Heart right ventricle (tissue), 16 donors: ENCODE measurements around the gene NMBR. TPM values are rescaled to one million over a fixed set of nuclear protein-coding genes. Genes with fewer than 3 reads are reported as not detected.

Experiments used
- ATAC-seq, 8 donors: fragments of 200-7000 bp; cut with Tn5 transposase; one replicate each; pipeline ENCODE4 v1.9.1; 2020; ENCODE audit warnings: mild to moderate bottlenecking in 8 of 8, moderate library complexity in 8 of 8, moderate number of reproducible peaks in 1 of 8
- DNase-seq, 2 donors: peaks; one replicate each; pipeline ENCODE4 v3.0.0-alpha.2; 2020
- H3K27ac ChIP-seq, 10 donors: fragments of 200-600 bp; sonication (generic) in 2 of 10; one replicate each; pipeline versions ENCODE4 v1.5.0 to v1.8.0; 2020 to 2022; ENCODE audit warnings: mild to moderate bottlenecking in 3 of 10
- H3K27me3 ChIP-seq, 7 donors: fragments of 200-600 bp; one replicate each; pipeline ENCODE4 v1.8.0; 2021 to 2022; ENCODE audit warnings: mild to moderate bottlenecking in 2 of 7
- H3K36me3 ChIP-seq, 9 donors: fragments of 200-600 bp; sonication (generic) in 1 of 9; one replicate each; pipeline versions ENCODE4 v1.5.0 to v1.8.0; 2020 to 2022; ENCODE audit warnings: mild to moderate bottlenecking in 2 of 9
- H3K4me1 ChIP-seq, 9 donors: fragments of 200-600 bp; sonication (generic) in 1 of 9; one replicate each; pipeline versions ENCODE4 v1.5.0 to v1.8.0; 2020 to 2022; ENCODE audit warnings: mild to moderate bottlenecking in 4 of 9
- H3K4me3 ChIP-seq, 10 donors: fragments of 200-600 bp; sonication (generic) in 2 of 10; one replicate each; pipeline versions ENCODE4 v1.5.0 to v1.8.0; 2020 to 2022; ENCODE audit warnings: mild to moderate bottlenecking in 7 of 10, moderate library complexity in 2 of 10
- H3K9me3 ChIP-seq, 11 donors: fragments of 200-600 bp in 10 of 11; sonication (generic) in 2 of 11; one replicate each; pipeline versions ENCODE4 v1.5.0 to v1.8.0; 2013 to 2022; ENCODE audit warnings: mild to moderate bottlenecking in 2 of 11, control low read depth in 1 of 11, moderate library complexity in 1 of 11
- CTCF ChIP-seq, 9 donors: fragments of 200-600 bp; sonication (generic) in 2 of 9; IDR thresholded peaks; one replicate each; pipeline versions ENCODE4 v1.5.0 to v1.8.0; 2021 to 2022; ENCODE audit warnings: antibody characterized with exemption in 9 of 9, mild to moderate bottlenecking in 5 of 9, moderate library complexity in 1 of 9
- WGBS, 2 donors: extraction: QIAGEN DNeasy Blood & Tissue Kit; methylation state at CpG; one replicate each; pipeline ENCODE4 v1.1.7; 2013; ENCODE audit warnings: inconsistent platforms in 1 of 2; 5-methylcytosine and 5-hydroxymethylcytosine counted together
- intact Hi-C, 10 donors: fragments of 100-400 bp; cut with DNase I; formaldehyde crosslinking; loops; one replicate each; pipeline versions ENCODE4 v1.11.1 to v1.14.2; 2022
- polyA plus RNA-seq, 2 donors: library from polyadenylated mRNA; stranded (reverse); fragments of 200-250 nt; gene quantifications; one replicate each; pipeline ENCODE4 v1.2.3, GENCODE V29; 2013
- total RNA-seq, 10 donors: library from RNA; stranded (reverse); fragmentation: NEBNext Ultra II Directional in 3 of 10; extraction: Animal tissue kit (Norgen Biotek cat#: 25700) in 3 of 10; gene quantifications; one replicate each; pipeline versions ENCODE4 v1.2.1 to v1.2.4, GENCODE V29; 2021 to 2023
- donor health status: Arrhythmogenic right ventricular cardiomyopathy.
- donor health status: ischemic (EF 13 %, LVEDD 7.1; RV severe dilation, severe dysfunction).
- donor health status: healthy with polysubstance abuse.
- donor health status: DM: no; HTN: yes; CAD: no.
- donor health status: DM: no; HTN: no; CAD: no.
- donor health status: ischemic (EF 25% LVEDD 6.9; RV normal size, moderate dysfunction).
- donor health status: ischemic (EF 25% LVEDD 5.7; RV mildly dilated, moderate dysfunction).
- donor health status: healthy.
- donor health status: DM: yes; HTN: yes; CAD: no.
- donor health status: Ischemic cardiomyopathy.
- donor health status: ischemic (EF 35%, LVEDD 5.7; RV mildly dilated, moderate dysfunction).
- donor health status: nonischemic (EF 11% LVEDD 7.7; RV severe dilation, severe dysfunction).
- donor health status: DM: yes; HTN: yes; CAD: no.
- donor health status: PGD.
- donor health status: ischemic (EF 29% LVEDD 5.4; RV normal size, mild dysfunction).
- donor health status: nonischemic (EF 23%, LVEDD 6.1; RV moderate dilation, normal function).

NMBR gene
- total and polyA plus RNA-seq, 12 donors = not detected

- no peak for DNase-seq
- no peak for ATAC-seq
- Histone ChIP-seq H3K36me3 (no peaks in the 10 kb centered on the region), H3K4me3 (no peak overlapping the region), H3K9me3 (peaks cover 0 to 2% (median 0%) of the 10 kb centered on the region in 11 donors), H3K27ac (no peak overlapping the region), H3K4me1 (no peaks in the 10 kb centered on the region), H3K27me3 (no peaks in the 10 kb centered on the region)
- no peak for TF ChIP-seq CTCF (IDR thresholded peaks at IDR 0.05)
- intact Hi-C loops = no loop called here
- WGBS, 2 donors = 48 to 49% methylated on average over 2 of the region's 2 CpGs
Measured at GRCh38 chr6:142138876-142139275, 8.0 kb downstream of the NMBR start.

- Histone ChIP-seq H3K36me3 (no peaks in the 10 kb centered on the region), H3K27ac (no peak within 1 kb of the TSS), H3K9me3 (peaks cover 0 to 13% (median 0%) of the 10 kb centered on the region in 11 donors), H3K4me1 (no peaks in the 10 kb centered on the region), H3K27me3 (no peaks in the 10 kb centered on the region), H3K4me3 (no peak within 1 kb of the TSS)
- WGBS, 2 donors = 51 to 65% methylated on average over 1 of the region's 1 CpG
- DNase-seq = no peak
- TF ChIP-seq CTCF (IDR thresholded peaks at IDR 0.05) = no peak
- intact Hi-C loops = no loop called here
- ATAC-seq = no peak
Measured at GRCh38 chr6:142132625-142133024, 14.3 kb downstream of the NMBR start, which contains the start of gene GJE1. TSS of gene GJE1 (plus strand) at chr6:142132925. CDS start at chr6:142133159, 234 bp downstream.

- no peak for DNase-seq
- Histone ChIP-seq H3K27ac (no peak overlapping the region), H3K9me3 (peaks cover 0 to 13% (median 0%) of the 10 kb centered on the region in 11 donors), H3K36me3 (no peaks in the 10 kb centered on the region), H3K4me3 (no peak overlapping the region), H3K4me1 (no peaks in the 10 kb centered on the region), H3K27me3 (no peaks in the 10 kb centered on the region)
- no peak for ATAC-seq
- intact Hi-C loops = no loop called here
- TF ChIP-seq CTCF (IDR thresholded peaks at IDR 0.05) = no peak
- 90 to 93% methylated on average over 1 of the region's 1 CpG for WGBS, 2 donors
Measured at GRCh38 chr6:142130814-142131213, 16.1 kb downstream of the NMBR start.

GRCh38 chr6:142121342-142121741, 25.6 kb downstream of the NMBR start:
- no peak for ATAC-seq
- no peak overlapping the region for H3K27ac ChIP-seq
- no peak overlapping the region for H3K4me3 ChIP-seq
- no peak for DNase-seq
- H3K9me3 ChIP-seq = no peaks in the 10 kb centered on the region
- H3K27me3 ChIP-seq = no peaks in the 10 kb centered on the region
- TF ChIP-seq CTCF (IDR thresholded peaks at IDR 0.05) = no peak
- no peaks in the 10 kb centered on the region for H3K36me3 ChIP-seq
- intact Hi-C loops = no loop called here
- no peaks in the 10 kb centered on the region for H3K4me1 ChIP-seq
- 77 to 87% methylated on average over 3 of the region's 3 CpGs for WGBS, 2 donors
